ENCODE data around the gene CDO1. TPM values are rescaled to one million over a fixed set of nuclear protein-coding genes. Genes with fewer than 3 reads are reported as not detected.

Gene CDO1
- total and polyA plus RNA-seq, 10 donors = 1.4 to 11.1 (median 1.7) TPM

DNA sequence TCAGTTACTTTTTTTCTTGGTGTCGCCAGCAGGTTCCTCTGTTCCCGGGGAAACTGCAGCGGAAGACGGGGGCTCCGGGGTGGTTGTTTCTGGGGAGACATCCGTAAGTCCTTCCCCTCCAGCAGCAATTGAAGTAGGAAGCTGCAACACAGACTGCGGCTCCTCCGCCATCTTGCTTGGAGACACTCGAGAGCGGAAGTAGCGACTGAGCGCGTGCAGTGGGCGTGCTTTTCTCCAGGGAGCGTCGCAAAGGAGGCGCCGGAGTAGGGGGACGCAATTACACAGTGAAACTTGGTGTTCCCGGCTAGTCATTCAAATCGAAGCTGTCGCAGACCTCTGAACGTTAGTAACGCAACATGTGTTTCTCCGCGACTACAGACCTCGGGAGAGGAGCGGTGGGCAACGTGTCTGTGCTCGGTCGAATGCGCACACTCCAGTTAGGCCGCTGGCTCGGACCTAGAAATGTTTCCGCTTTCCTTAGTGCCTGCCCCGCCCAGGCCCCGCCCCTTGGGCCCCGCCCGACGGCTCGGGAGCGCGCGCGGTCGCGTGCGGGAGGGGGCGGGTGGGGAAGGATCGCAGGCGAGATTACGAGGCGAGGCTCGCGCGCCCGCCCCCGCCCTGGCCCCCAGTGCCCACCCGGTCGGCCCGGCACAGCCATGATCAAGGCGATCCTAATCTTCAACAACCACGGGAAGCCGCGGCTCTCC, 25.1 kb upstream of the CDO1 start, which contains the start of the genes AP3S1 and ATG12:
TSS of gene AP3S1 (plus strand) at position 554 of the 707 bp plus-strand sequence. CDS start at position 657, 103 bp downstream.
TSS of gene ATG12 (minus strand) at position 184 of the 707 bp plus-strand sequence. CDS start at position 171, 13 bp downstream.
- 7 to 16% (median 12%) methylated on average over 41 to 65 of the region's 65 CpGs for WGBS, 5 donors
- peak; percentile 98 for DNase-seq
- Histone ChIP-seq H3K27ac (peak within 1 kb of the TSS; percentile 92 to 97 (median 95)), H3K27me3 (replicated peaks in 1 of 7) (no peaks in the 10 kb centered on the region), H3K4me1 (peaks cover 38 to 82% (median 69%) of the 10 kb centered on the region in 6 donors), H3K9me3 (no peaks in the 10 kb centered on the region), H3K4me3 (peak within 1 kb of the TSS; percentile 70 to 95 (median 86)), H3K36me3 (peaks cover 0 to 21% (median 11%) of the 10 kb centered on the region in 6 donors)
- TF ChIP-seq POLR2AphosphoS5 (IDR thresholded peaks at IDR 0.05) (peak; percentile 92 to 96 (median 94)), POLR2A (IDR thresholded peaks at IDR 0.05) (peak; percentile 32 to 92 (median 70))
- TF ChIP-seq, protein P1, sequence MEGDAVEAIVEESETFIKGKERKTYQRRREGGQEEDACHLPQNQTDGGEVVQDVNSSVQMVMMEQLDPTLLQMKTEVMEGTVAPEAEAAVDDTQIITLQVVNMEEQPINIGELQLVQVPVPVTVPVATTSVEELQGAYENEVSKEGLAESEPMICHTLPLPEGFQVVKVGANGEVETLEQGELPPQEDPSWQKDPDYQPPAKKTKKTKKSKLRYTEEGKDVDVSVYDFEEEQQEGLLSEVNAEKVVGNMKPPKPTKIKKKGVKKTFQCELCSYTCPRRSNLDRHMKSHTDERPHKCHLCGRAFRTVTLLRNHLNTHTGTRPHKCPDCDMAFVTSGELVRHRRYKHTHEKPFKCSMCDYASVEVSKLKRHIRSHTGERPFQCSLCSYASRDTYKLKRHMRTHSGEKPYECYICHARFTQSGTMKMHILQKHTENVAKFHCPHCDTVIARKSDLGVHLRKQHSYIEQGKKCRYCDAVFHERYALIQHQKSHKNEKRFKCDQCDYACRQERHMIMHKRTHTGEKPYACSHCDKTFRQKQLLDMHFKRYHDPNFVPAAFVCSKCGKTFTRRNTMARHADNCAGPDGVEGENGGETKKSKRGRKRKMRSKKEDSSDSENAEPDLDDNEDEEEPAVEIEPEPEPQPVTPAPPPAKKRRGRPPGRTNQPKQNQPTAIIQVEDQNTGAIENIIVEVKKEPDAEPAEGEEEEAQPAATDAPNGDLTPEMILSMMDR (IDR thresholded peaks at IDR 0.05 in 8 of 11, conservative IDR thresholded peaks at IDR 0.05 in 3 of 11) = peak in 4 of 11 experiments; percentile 10 to 15 (median 13)
- intact Hi-C loops (cut with DNase I; ENCODE audit: low total_unique reads) = loop anchor here (10.0 kb wide), 1 partner anchor 223 kb away; no protein-coding TSS in a partner anchor

DNA sequence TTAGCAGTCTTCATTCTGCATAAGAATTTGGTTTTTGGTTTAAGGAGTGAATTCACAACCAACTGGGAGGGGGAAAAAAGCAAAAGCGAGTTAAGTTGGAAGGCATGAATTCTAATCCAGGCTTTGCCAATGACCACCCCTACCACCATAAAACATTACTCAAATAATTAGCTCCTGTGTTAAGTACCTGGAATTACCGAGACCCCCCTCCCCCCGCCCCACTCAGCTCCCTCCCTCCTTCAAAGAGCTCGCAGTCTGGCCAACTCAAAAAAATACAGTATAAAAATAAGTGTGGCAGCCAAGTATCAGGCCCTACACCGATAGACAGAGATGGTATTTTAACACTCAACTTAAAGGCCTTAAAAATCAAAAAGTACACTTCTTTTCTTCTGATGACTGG, 24.4 kb upstream of the CDO1 start:
- DNase-seq = no peak
- Histone ChIP-seq H3K4me1 (peaks cover 38 to 76% (median 67%) of the 10 kb centered on the region in 6 donors), H3K4me3 (peak overlapping the region; percentile 70 to 95 (median 86)), H3K27me3 (replicated peaks in 1 of 7) (no peaks in the 10 kb centered on the region), H3K9me3 (no peaks in the 10 kb centered on the region), H3K36me3 (peaks cover 0 to 27% (median 17%) of the 10 kb centered on the region in 6 donors), H3K27ac (peak overlapping the region; percentile 92 to 97 (median 95))
- WGBS, 5 donors = 0 to 2% (median 1%) methylated on average over 5 of the region's 5 CpGs
- intact Hi-C loops (cut with DNase I; ENCODE audit: low total_unique reads) = loop anchor here (10.0 kb wide), 1 partner anchor 224 kb away; no protein-coding TSS in a partner anchor
- TF ChIP-seq POLR2AphosphoS5 (IDR thresholded peaks at IDR 0.05) (no peak), POLR2A (IDR thresholded peaks at IDR 0.05) (no peak)
- TF ChIP-seq, protein P1 (IDR thresholded peaks at IDR 0.05 in 8 of 11, conservative IDR thresholded peaks at IDR 0.05 in 3 of 11) = no peak

DNA sequence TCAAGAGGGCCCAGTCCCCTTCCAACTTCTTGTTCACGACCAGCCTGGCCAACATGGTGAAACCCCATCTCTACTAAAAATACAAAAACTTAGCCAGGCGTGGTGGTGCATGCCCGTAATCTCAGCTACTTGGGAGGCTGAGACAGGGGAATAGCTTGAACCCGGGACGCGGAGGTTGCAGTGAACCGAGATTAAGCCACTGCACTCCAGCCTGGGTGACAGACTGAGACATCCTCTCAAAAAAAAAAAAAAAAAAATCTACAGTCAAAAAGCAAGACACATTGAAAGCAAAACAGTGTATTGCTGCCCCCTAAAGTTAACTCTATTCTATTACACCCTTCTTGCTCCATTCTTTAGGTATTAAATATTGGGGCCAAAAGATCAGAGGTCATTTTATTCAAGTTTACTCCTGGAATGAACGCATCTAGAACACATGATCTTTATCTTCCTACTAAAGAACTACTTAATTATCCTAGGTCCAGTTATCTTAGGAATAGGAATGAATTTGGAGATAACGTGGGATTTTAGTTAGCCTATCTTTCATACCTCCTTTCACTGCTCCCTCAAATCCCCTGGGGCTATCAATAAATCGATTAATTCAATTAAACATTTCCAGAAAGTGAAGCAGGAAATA, 22.5 kb upstream of the CDO1 start:
- intact Hi-C loops (cut with DNase I; ENCODE audit: low total_unique reads) = loop anchor here (10.0 kb wide), 1 partner anchor 524 kb away; no protein-coding TSS in a partner anchor
- Histone ChIP-seq H3K4me3 (peak overlapping the region in 2 of 8 donors; percentile 94 to 95), H3K27me3 (replicated peaks in 1 of 7) (no peaks in the 10 kb centered on the region), H3K9me3 (no peaks in the 10 kb centered on the region), H3K4me1 (peaks cover 38 to 64% (median 50%) of the 10 kb centered on the region in 6 donors), H3K27ac (peak overlapping the region in 4 of 8 donors; percentile 7 to 95 (median 24)), H3K36me3 (peaks cover 6 to 46% (median 35%) of the 10 kb centered on the region in 6 donors)
- DNase-seq = peak; percentile 77
- TF ChIP-seq POLR2A (IDR thresholded peaks at IDR 0.05) (no peak), POLR2AphosphoS5 (IDR thresholded peaks at IDR 0.05) (no peak)
- TF ChIP-seq, protein P1 (IDR thresholded peaks at IDR 0.05 in 8 of 11, conservative IDR thresholded peaks at IDR 0.05 in 3 of 11) = peak; percentile 30 to 69 (median 63)
- WGBS, 5 donors = 37 to 46% (median 40%) methylated on average over 10 of the region's 10 CpGs
